Esophagus muscularis mucosa (tissue), 4 donors: ENCODE data around the gene PDXK.

ENCODE experiments used
- CTCF ChIP-seq, 3 experiments: fragments of 200-600 bp in 2 of 3; fragments of 450-650 bp in 1 of 3; sonication (generic) in 2 of 3; IDR thresholded peaks; one replicate each; pipeline ENCODE4 v1.5.1; 2017 to 2019; ENCODE audit warnings: antibody characterized with exemption in 3 of 3, mild to moderate bottlenecking in 2 of 3, moderate library complexity in 1 of 3
- EP300 ChIP-seq: sonication (generic); formaldehyde crosslinking; IDR thresholded peaks from one replicate; pipeline ENCODE4 v1.6.1; 2017; ENCODE audit warnings: antibody characterized with exemption
- POLR2A ChIP-seq: fragments of 450-650 bp; IDR thresholded peaks from one replicate; pipeline ENCODE4 v1.6.1; 2017; ENCODE audit warnings: antibody characterized with exemption, moderate library complexity, mild to moderate bottlenecking, low read depth
- POLR2AphosphoS5 ChIP-seq, 2 donors: sonication (generic); formaldehyde crosslinking; IDR thresholded peaks; one replicate each; pipeline ENCODE4 v1.6.1; 2017; ENCODE audit warnings: antibody characterized with exemption in 2 of 2

GRCh38 chr21:43800566-43800965, 81.6 kb downstream of the PDXK start:
- TF ChIP-seq POLR2A, result no peak
- no peak for TF ChIP-seq EP300
- no peak for TF ChIP-seq CTCF (IDR thresholded peaks at IDR 0.05)
- TF ChIP-seq POLR2AphosphoS5 (IDR thresholded peaks at IDR 0.05), result no peak
